ENCODE measurements around the gene EIF4G3. TPM values are rescaled to one million over a fixed set of nuclear protein-coding genes. Genes with fewer than 3 reads are reported as not detected.

Gene EIF4G3
- total and polyA plus RNA-seq, 10 of the 15 experiments (the other 5 are each of a cell fraction or from before 2014, with no cell fraction given) = 7.4 to 45.1 (median 29.1) TPM

GRCh38 chr1:20921285-20921684, 255.4 kb downstream of the EIF4G3 start:
- H2AFZ ChIP-seq (ENCODE audit: control insufficient read depth, low read depth, low read length) = no peak overlapping the region
- no peak overlapping the region for H3K4me3 ChIP-seq
- H3K9ac ChIP-seq (ENCODE audit: control insufficient read depth, insufficient read depth, low read length) = no peak overlapping the region
- CTCF ChIA-PET = interaction anchor here (0.5 to 1.4 kb wide), 3 partner anchors 11 to 274 kb away, joined by 3 to 4 read pairs (median 4); no protein-coding TSS in a partner anchor
- DNase-seq (ENCODE audit: low read depth, low spot score) = no peak
- intact Hi-C loops (cut with micrococcal nuclease; ENCODE audit: unreplicated experiment) = no loop called here
- in situ Hi-C loops (cut with MboI) = no loop called here
- H3K27me3 ChIP-seq (replicated peaks in 1 of 2; ENCODE audit: control insufficient read depth in 2 of 2, insufficient read depth in 2 of 2, low read length in 1 of 2) = no peaks in the 10 kb centered on the region
- no peak overlapping the region for H3K4me2 ChIP-seq (ENCODE audit: control insufficient read depth, insufficient read depth)
- H3K79me2 ChIP-seq (ENCODE audit: control insufficient read depth, insufficient read depth, low read length) = no peaks in the 10 kb centered on the region
- RAD21 ChIA-PET (ENCODE audit: unreplicated experiment) = interaction anchor here (0.6 to 0.9 kb wide), 2 partner anchors 9 to 264 kb away, joined by 3 read pairs; no protein-coding TSS in a partner anchor
- TF ChIP-seq STAT3 (IDR thresholded peaks at IDR 0.05; ENCODE audit: low read depth, low read length) (no peak), TCF12 (IDR thresholded peaks at IDR 0.05; ENCODE audit: low read depth, low read length) (no peak), MXI1 (IDR thresholded peaks at IDR 0.05; ENCODE audit: low read depth, low read length) (no peak), HDAC6 (IDR thresholded peaks at IDR 0.05; ENCODE audit: unreplicated experiment) (no peak), RELB (IDR thresholded peaks at IDR 0.05; ENCODE audit: low read depth) (no peak), RUNX3 (IDR thresholded peaks at IDR 0.05; ENCODE audit: low read length) (no peak), RELA (IDR thresholded peaks at IDR 0.05; ENCODE audit: borderline replicate concordance, partially characterized antibody) (no peak), SMAD1 (IDR thresholded peaks at IDR 0.05; ENCODE audit: low read depth, partially characterized antibody) (no peak), MYC (IDR thresholded peaks at IDR 0.05; ENCODE audit: insufficient read depth, insufficient read length, insufficient replicate concordance, low read length, severe bottlenecking) (no peak), RAD21 (IDR thresholded peaks at IDR 0.05; ENCODE audit: insufficient read depth, low read depth, low read length) (no peak), MTA2 (IDR thresholded peaks at IDR 0.05; ENCODE audit: low read depth) (no peak), POU2F2 (IDR thresholded peaks at IDR 0.05; ENCODE audit: borderline replicate concordance, low read depth, low read length) (no peak), IRF3 (IDR thresholded peaks at IDR 0.05) (no peak), BCLAF1 (IDR thresholded peaks at IDR 0.05) (no peak), RAD51 (IDR thresholded peaks at IDR 0.05) (no peak), PBX3 (IDR thresholded peaks at IDR 0.05; ENCODE audit: insufficient replicate concordance, low read depth, low read length) (no peak), ZNF274 (IDR thresholded peaks at IDR 0.05; ENCODE audit: insufficient read depth, insufficient read length) (no peak), HDGF (IDR thresholded peaks at IDR 0.05) (no peak), KLF5 (IDR thresholded peaks at IDR 0.05; ENCODE audit: partially characterized antibody) (no peak), TARDBP (IDR thresholded peaks at IDR 0.05; ENCODE audit: borderline replicate concordance) (no peak)
- POLR2A ChIA-PET = no interaction called here
- FAIRE-seq = no peak
- SMC1A ChIA-PET (ENCODE audit: uncharacterized antibody, unreplicated experiment) = interaction anchor here (0.9 to 1.2 kb wide), 2 partner anchors 78 to 273 kb away, joined by 3 read pairs; no protein-coding TSS in a partner anchor
- no peaks in the 10 kb centered on the region for H3K4me1 ChIP-seq (ENCODE audit: control insufficient read depth, insufficient read depth, low read length)
- no peak for ATAC-seq
- BruUV-seq (replicated peaks) = no TSS peak
- H3K27ac ChIP-seq (ENCODE audit: control insufficient read depth, insufficient read depth) = no peak overlapping the region
- no peaks in the 10 kb centered on the region for H3K9me3 ChIP-seq (replicated peaks; ENCODE audit: control insufficient read depth, insufficient read depth, low read length)
- no peaks in the 10 kb centered on the region for H3K36me3 ChIP-seq (ENCODE audit: control insufficient read depth in 2 of 2, insufficient read depth in 2 of 2, low read length in 1 of 2)
- H4K20me1 ChIP-seq (ENCODE audit: control insufficient read depth, insufficient read depth) = no peaks in the 10 kb centered on the region
- WGBS (ENCODE audit: insufficient coverage, insufficient replicate concordance, low lambda C conversion rate, missing lambda C conversion rate) = 98% methylated on average over 3 of the region's 3 CpGs

Measured in GM12878 (cell line).